22Rv1 (cell line): ENCODE measurements around the gene IL17RA.
"Not testable (repeated sequence)": the region's sequence is repeated elsewhere in the genome, so short reads cannot be mapped to it uniquely, and the experiment has no call there.

Experiments
- H3K27ac ChIP-seq: fragments of 450-650 bp; 2 replicates; pipeline ENCODE4 v1.5.1; 2017
- CTCF ChIP-seq: fragments of 450-650 bp; IDR thresholded peaks from 2 replicates; pipeline ENCODE4 v1.5.1; 2017; ENCODE audit warnings: mild to moderate bottlenecking
- ZFX ChIP-seq: fragments of 450-650 bp; IDR thresholded peaks from 2 replicates; pipeline ENCODE4 v1.6.1; 2017; ENCODE audit warnings: antibody characterized with exemption, borderline replicate concordance

The IL17RA gene

GRCh38 chr22:17143101-17143500, 58.3 kb downstream of the IL17RA start:
- H3K27ac ChIP-seq, result no peak overlapping the region
- TF ChIP-seq CTCF (no peak), ZFX (no peak)

- TF ChIP-seq CTCF (no peak), ZFX (no peak)
- no peak overlapping the region for H3K27ac ChIP-seq
Measured at GRCh38 chr22:17143826-17144225, 59.0 kb downstream of the IL17RA start.

GRCh38 chr22:17145021-17145680, 60.4 kb downstream of the IL17RA start:
- no peak overlapping the region for H3K27ac ChIP-seq
- TF ChIP-seq ZFX (no peak), CTCF (no peak)

GRCh38 chr22:17147458-17147857, 62.7 kb downstream of the IL17RA start:
- not testable (repeated sequence) for H3K27ac ChIP-seq

GRCh38 chr22:17149076-17149815, 64.4 kb downstream of the IL17RA start:
- H3K27ac ChIP-seq, result no peak overlapping the region
- no peak for TF ChIP-seq ZFX
- no peak for TF ChIP-seq CTCF

GRCh38 chr22:17152340-17152739, 67.5 kb downstream of the IL17RA start:
- no peak for TF ChIP-seq CTCF
- no peak for TF ChIP-seq ZFX
- no peak overlapping the region for H3K27ac ChIP-seq

GRCh38 chr22:17152971-17153370, 68.2 kb downstream of the IL17RA start:
- H3K27ac ChIP-seq, result no peak overlapping the region
- no peak for TF ChIP-seq CTCF
- TF ChIP-seq ZFX, result no peak
